Measurements from ENCODE around the gene ASL.
"Not testable (repeated sequence)": the region's sequence is repeated elsewhere in the genome, so short reads cannot be mapped to it uniquely, and the experiment has no call there.

GRCh38 chr7:66124569-66124861 lies 48.9 kb downstream of the ASL start:
- TF ChIP-seq ZNF207 (IDR thresholded peaks at IDR 0.05; ENCODE audit: borderline replicate concordance); POLR2AphosphoS5 (IDR thresholded peaks at IDR 0.05; ENCODE audit: low read length); MYC (IDR thresholded peaks at IDR 0.05; ENCODE audit: insufficient read depth, insufficient read length, insufficient replicate concordance, low read length, severe bottlenecking); TCF3 (IDR thresholded peaks at IDR 0.05; ENCODE audit: borderline replicate concordance, insufficient read depth, low read depth, low read length); SIX5 (IDR thresholded peaks at IDR 0.05; ENCODE audit: low read depth, low read length, severe bottlenecking); EED (IDR thresholded peaks at IDR 0.05; ENCODE audit: low read depth); RFX5 (IDR thresholded peaks at IDR 0.05; ENCODE audit: low read depth, low read length); EP300 (IDR thresholded peaks at IDR 0.05; ENCODE audit: borderline replicate concordance in 1 of 2, control insufficient read depth in 1 of 2, low read depth in 2 of 2, low read length in 2 of 2); TAF1 (IDR thresholded peaks at IDR 0.05; ENCODE audit: borderline replicate concordance, low read depth, low read length); ZZZ3 (IDR thresholded peaks at IDR 0.05; ENCODE audit: control insufficient read depth, insufficient read length, low read depth); EZH2 (IDR thresholded peaks at IDR 0.05; ENCODE audit: borderline replicate concordance, control insufficient read depth, low read depth, low read length); CTCF (IDR thresholded peaks at IDR 0.05 in 2 of 3, conservative IDR thresholded peaks at IDR 0.05 in 1 of 3; ENCODE audit: control insufficient read depth in 2 of 3, extremely low read depth in 1 of 3, insufficient read depth in 1 of 3, low read depth in 3 of 3, low read length in 3 of 3); CHD4 (IDR thresholded peaks at IDR 0.05): not testable (repeated sequence)

Measured in GM12878 (cell line).